A549 (cell line): ENCODE data around the gene SUPT4H1.

ENCODE experiments used
- KDM1A ChIP-seq: fragments of 200-600 bp; sonication (generic); IDR thresholded peaks from 2 replicates; pipeline ENCODE4 v1.6.1; 2016; ENCODE audit warnings: low read depth, mild to moderate bottlenecking
- KDM5A ChIP-seq: fragments of 200-600 bp; sonication (generic); IDR thresholded peaks from 2 replicates; pipeline ENCODE4 v1.6.1; 2016; ENCODE audit warnings: antibody characterized with exemption, mild to moderate bottlenecking

GRCh38 chr17:58390884-58391283 is 38.9 kb upstream of the SUPT4H1 start:
- TF ChIP-seq KDM5A (no peak), KDM1A (no peak)
